ENCODE data around the gene MAST3. TPM values are rescaled to one million over a fixed set of nuclear protein-coding genes. Genes with fewer than 3 reads are reported as not detected.

MAST3 gene
- total and polyA plus RNA-seq, 2 of the 8 experiments (the other 6 are each of a cell fraction or from before 2014, with no cell fraction given) = 3.4 to 9.0 TPM

DNA sequence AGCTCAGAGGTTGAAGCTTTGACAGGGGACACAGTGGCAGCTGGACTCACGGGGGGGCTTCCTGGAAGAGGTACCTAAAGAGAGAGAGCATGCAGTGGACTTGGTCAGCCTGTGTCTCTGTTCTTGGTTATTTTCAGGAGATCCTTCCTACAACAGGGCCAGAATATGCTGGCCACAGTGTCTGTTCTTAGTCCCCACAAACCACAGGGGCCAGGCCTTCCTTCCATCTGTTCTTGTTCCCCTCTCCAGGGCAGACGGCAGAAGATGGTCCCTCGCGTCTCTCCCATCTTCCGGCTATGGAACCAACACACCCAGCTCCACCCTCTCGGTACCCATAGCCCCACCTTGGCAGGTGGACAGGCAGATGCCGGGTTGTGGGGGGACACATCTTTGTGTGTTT, 24.8 kb downstream of the MAST3 start:
- no peak for FAIRE-seq
- Histone ChIP-seq H4K8ac (ENCODE audit: extremely low read depth, insufficient read depth, low read length) (no peak overlapping the region), H2BK20ac (ENCODE audit: low read length) (no peak overlapping the region), H3K4me3 (ENCODE audit: extremely low read depth in 1 of 4, insufficient read depth in 2 of 4, low read depth in 3 of 4, low read length in 4 of 4) (no peak overlapping the region), H3K56ac (replicated peaks; ENCODE audit: insufficient read length, low read depth, low read length) (no peak overlapping the region), H3K79me1 (ENCODE audit: low read depth, low read length) (peaks cover 7% of the 10 kb centered on the region; the same call in 1 of the 2 replicates), H3K14ac (ENCODE audit: insufficient read length) (no peak overlapping the region), H4K91ac (replicated peaks; ENCODE audit: insufficient read length, low read length) (no peak overlapping the region), H3K23ac (ENCODE audit: insufficient read length) (no peak overlapping the region), H3K27ac (ENCODE audit: low read depth, low read length) (no peak overlapping the region), H2BK5ac (ENCODE audit: low read depth, low read length) (no peak overlapping the region), H2BK120ac (replicated peaks; ENCODE audit: low read depth, low read length) (no peak overlapping the region), H3K23me2 (ENCODE audit: low read depth, low read length) (peaks cover 7% of the 10 kb centered on the region), H2AFZ (ENCODE audit: low read length) (no peak overlapping the region), H3K4me2 (ENCODE audit: insufficient read depth in 1 of 2, low read depth in 2 of 2, low read length in 2 of 2) (no peak overlapping the region), H3K27me3 (replicated peaks in 1 of 4; ENCODE audit: control insufficient read depth in 3 of 4, extremely low read depth in 1 of 4, insufficient read depth in 3 of 4, low read length in 3 of 4) (peaks cover 0 to 3% (median 1%) of the 10 kb centered on the region in 4 experiments; a peak in 1 of 7 replicates), H2AK5ac (ENCODE audit: low read depth, low read length) (no peak overlapping the region), H3K9me3 (ENCODE audit: insufficient read depth in 2 of 2, low read depth in 1 of 2, low read length in 1 of 2) (no peaks in the 10 kb centered on the region), H2BK15ac (ENCODE audit: low read length) (no peak overlapping the region), H4K20me1 (replicated peaks in 1 of 2; ENCODE audit: control insufficient read depth in 1 of 2, insufficient read depth in 2 of 2, low read length in 2 of 2) (peaks cover 0 to 10% of the 10 kb centered on the region in 2 experiments), H4K5ac (ENCODE audit: insufficient read length, low read depth, low read length) (no peak overlapping the region), H3K9ac (replicated peaks in 1 of 4; ENCODE audit: extremely low read depth in 1 of 4, low read depth in 3 of 4, low read length in 3 of 4) (no peak overlapping the region), H3K36me3 (ENCODE audit: control insufficient read depth in 2 of 4, insufficient read depth in 4 of 4, low read length in 3 of 4) (peaks cover 2 to 10% (median 5%) of the 10 kb centered on the region in 4 experiments; a peak in 5 of 8 replicates), H3K4ac (replicated peaks; ENCODE audit: insufficient read length, low read depth, low read length) (no peak overlapping the region), H3K18ac (ENCODE audit: extremely low read depth, low read length) (no peak overlapping the region), H3K79me2 (ENCODE audit: control insufficient read depth in 1 of 2, insufficient read depth in 2 of 2, low read length in 2 of 2) (peaks cover 0 to 5% of the 10 kb centered on the region in 2 experiments; a peak in 1 of 4 replicates), H3K4me1 (replicated peaks in 1 of 4; ENCODE audit: control insufficient read depth in 3 of 4, insufficient read depth in 4 of 4, low read length in 3 of 4) (peaks cover 0 to 18% (median 6%) of the 10 kb centered on the region in 4 experiments; a peak in 6 of 7 replicates), H2BK12ac (ENCODE audit: low read depth, low read length) (no peak overlapping the region)
- no peak for TF ChIP-seq RXRA (IDR thresholded peaks at IDR 0.05; ENCODE audit: insufficient read depth, low read depth, low read length)
- TF ChIP-seq CBX5 (IDR thresholded peaks at IDR 0.05; ENCODE audit: low read depth, low read length) = no peak
- no peak for TF ChIP-seq JUN (IDR thresholded peaks at IDR 0.05; ENCODE audit: low read depth, low read length)
- no peak for TF ChIP-seq SRF (IDR thresholded peaks at IDR 0.05; ENCODE audit: low read depth, low read length)
- no peak for TF ChIP-seq TBP (IDR thresholded peaks at IDR 0.05; ENCODE audit: low read depth, low read length)
- no peak for TF ChIP-seq CHD2 (IDR thresholded peaks at IDR 0.05; ENCODE audit: low read length)
- TF ChIP-seq CHD1 (IDR thresholded peaks at IDR 0.05; ENCODE audit: low read depth, low read length) = no peak
- TF ChIP-seq TAF1 (IDR thresholded peaks at IDR 0.05; ENCODE audit: low read depth, low read length) = no peak
- TF ChIP-seq TCF12 (IDR thresholded peaks at IDR 0.05; ENCODE audit: low read depth, low read length) = no peak
- no peak for TF ChIP-seq CTBP2 (IDR thresholded peaks at IDR 0.05; ENCODE audit: borderline replicate concordance, insufficient read depth, insufficient read length, low read length)
- no peak for TF ChIP-seq CBX8 (IDR thresholded peaks at IDR 0.05; ENCODE audit: borderline replicate concordance, low read depth, low read length)
- TF ChIP-seq BRCA1 (IDR thresholded peaks at IDR 0.05; ENCODE audit: low read depth, low read length) = no peak
- TF ChIP-seq, protein P1, sequence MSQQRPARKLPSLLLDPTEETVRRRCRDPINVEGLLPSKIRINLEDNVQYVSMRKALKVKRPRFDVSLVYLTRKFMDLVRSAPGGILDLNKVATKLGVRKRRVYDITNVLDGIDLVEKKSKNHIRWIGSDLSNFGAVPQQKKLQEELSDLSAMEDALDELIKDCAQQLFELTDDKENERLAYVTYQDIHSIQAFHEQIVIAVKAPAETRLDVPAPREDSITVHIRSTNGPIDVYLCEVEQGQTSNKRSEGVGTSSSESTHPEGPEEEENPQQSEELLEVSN (IDR thresholded peaks at IDR 0.05) = no peak
- TF ChIP-seq BACH1 (IDR thresholded peaks at IDR 0.05; ENCODE audit: low read length) = no peak
- ChIA-PET POLR2A (ENCODE audit: partially characterized antibody) (interaction anchor here (1.0 to 1.2 kb wide), 3 partner anchors 32 to 38 kb away, joined by 3 read pairs; partner anchors contain the start of gene IL12RB1), CTCF (ENCODE audit: partially characterized antibody) (interaction anchor here (0.5 to 1.7 kb wide), 6 partner anchors 9 to 77 kb away, joined by 3 to 6 read pairs (median 5); no protein-coding TSS in a partner anchor)
- 83% methylated on average over 7 of the region's 7 CpGs; no CpG with 5 or more reads in 1 of the 2 experiments for WGBS, 2 experiments (ENCODE audit: extremely low coverage in 1 of 2, insufficient coverage in 1 of 2, insufficient read length in 1 of 2, insufficient replicate concordance in 2 of 2, low coverage in 1 of 2, low lambda C conversion rate in 2 of 2, missing lambda C conversion rate in 1 of 2)
- DNase-seq (ENCODE audit: low read depth in 1 of 2, low spot score in 2 of 2) = no peak

All from H1 (cell line).